Gastroesophageal sphincter (tissue), 3 donors: ENCODE measurements around the gene FGF5.

Source experiments
- POLR2AphosphoS5 ChIP-seq: sonication (generic); formaldehyde crosslinking; IDR thresholded peaks from one replicate; pipeline ENCODE4 v1.6.1; 2017; ENCODE audit warnings: antibody characterized with exemption
- TF ChIP-seq, protein P1 (sequence below), 4 experiments: fragments of 200-600 bp in 2 of 4; fragments of 450-650 bp in 2 of 4; sonication (generic) in 1 of 4; IDR thresholded peaks; one replicate each; pipeline ENCODE4 v1.5.1; 2017 to 2019; ENCODE audit warnings: antibody characterized with exemption in 4 of 4, mild to moderate bottlenecking in 2 of 4, moderate library complexity in 2 of 4

GRCh38 chr4:80233390-80233789, 33.1 kb upstream of the FGF5 start:
- TF ChIP-seq, protein P1, sequence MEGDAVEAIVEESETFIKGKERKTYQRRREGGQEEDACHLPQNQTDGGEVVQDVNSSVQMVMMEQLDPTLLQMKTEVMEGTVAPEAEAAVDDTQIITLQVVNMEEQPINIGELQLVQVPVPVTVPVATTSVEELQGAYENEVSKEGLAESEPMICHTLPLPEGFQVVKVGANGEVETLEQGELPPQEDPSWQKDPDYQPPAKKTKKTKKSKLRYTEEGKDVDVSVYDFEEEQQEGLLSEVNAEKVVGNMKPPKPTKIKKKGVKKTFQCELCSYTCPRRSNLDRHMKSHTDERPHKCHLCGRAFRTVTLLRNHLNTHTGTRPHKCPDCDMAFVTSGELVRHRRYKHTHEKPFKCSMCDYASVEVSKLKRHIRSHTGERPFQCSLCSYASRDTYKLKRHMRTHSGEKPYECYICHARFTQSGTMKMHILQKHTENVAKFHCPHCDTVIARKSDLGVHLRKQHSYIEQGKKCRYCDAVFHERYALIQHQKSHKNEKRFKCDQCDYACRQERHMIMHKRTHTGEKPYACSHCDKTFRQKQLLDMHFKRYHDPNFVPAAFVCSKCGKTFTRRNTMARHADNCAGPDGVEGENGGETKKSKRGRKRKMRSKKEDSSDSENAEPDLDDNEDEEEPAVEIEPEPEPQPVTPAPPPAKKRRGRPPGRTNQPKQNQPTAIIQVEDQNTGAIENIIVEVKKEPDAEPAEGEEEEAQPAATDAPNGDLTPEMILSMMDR (IDR thresholded peaks at IDR 0.05) = no peak
- no peak for TF ChIP-seq POLR2AphosphoS5
